ENCODE results near the gene CACNA1C.

DNA sequence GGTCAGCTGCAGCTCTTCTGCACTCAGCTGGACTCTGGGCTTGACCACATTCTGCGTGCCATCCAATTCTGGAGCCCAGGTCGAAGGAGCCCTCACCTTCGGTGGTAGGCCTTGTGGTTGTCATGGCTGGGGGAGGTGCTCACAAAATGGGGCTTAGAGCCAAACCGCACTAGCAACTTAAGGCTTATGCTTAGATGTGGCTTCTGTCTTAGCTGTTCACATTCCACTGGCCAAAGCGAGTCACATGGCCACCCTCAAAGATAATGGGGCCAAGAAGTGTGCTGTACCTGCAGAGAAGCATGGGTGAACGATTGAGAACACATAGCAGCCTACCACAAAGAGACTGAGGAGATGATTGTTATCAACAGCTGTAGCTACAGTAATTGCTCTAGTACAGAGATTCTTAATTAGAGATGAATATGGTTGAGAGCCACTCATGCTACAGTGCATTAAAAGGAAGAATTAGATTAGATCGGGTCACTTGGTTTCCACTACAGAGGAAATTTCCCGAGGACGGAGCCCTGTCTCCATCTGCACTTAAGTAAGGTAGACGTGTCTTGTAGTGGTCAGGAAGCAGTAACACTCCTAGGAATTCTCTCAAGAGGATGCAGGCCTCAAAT lies 407.4 kb downstream of the CACNA1C start:
- no peak for TF ChIP-seq CTCF (IDR thresholded peaks at IDR 0.05)
- no peak for TF ChIP-seq POLR2A (IDR thresholded peaks at IDR 0.05)
